GM21367 (cell line): ENCODE results near the gene MAP7.
A peak's percentile ranks its signal among the peaks of the same experiment; 100 is the strongest.

Experiments used
- ATAC-seq: cut with Tn5 transposase; IDR thresholded peaks from one replicate; pipeline ENCODE4 v1.9.1; 2021; ENCODE audit not compliant: unreplicated experiment

The MAP7 gene

GRCh38 chr6:136344420-136344819, 205.8 kb downstream of the MAP7 start:
- no peak for ATAC-seq

DNA sequence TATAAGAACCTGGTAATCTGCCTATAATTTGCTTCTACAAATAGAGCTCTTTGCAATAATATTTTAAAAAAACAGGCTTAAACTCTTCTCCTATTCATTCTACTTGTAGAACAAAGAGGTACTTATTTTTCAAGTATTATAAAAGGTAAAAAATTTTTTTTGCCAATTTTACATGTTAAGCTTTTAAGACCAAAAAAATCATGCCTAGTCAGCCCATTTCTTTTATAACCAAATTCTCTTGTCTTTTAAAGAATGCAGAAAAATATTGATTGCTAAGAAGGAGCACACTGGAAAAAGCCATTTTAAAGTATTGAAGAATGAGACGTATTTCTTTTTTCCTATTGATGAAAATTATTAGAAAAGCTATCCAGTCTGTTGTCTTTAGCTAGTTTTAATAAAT, 206.5 kb downstream of the MAP7 start:
- ATAC-seq = no peak

DNA sequence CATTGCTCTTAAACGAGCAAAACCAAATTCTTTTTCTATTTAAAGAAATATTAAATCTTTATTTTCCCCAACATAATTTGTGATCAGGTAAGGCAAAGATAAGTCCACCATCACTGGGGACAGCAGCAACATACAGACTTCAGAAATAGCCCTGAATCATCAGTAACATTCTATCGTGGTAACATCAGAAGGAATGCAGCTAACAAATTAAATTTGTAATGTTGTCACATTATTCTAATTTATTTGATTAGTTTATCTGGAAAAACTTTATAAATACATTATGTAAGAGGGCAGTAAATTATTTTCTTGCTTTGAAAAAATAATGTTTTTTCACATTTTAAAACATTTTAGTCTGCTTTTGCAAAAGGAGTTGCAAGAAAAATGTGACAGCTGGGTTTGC, 206.9 kb downstream of the MAP7 start:
- ATAC-seq = no peak

- ATAC-seq = no peak
Observed at GRCh38 chr6:136341967-136342366, 208.3 kb downstream of the MAP7 start.

DNA sequence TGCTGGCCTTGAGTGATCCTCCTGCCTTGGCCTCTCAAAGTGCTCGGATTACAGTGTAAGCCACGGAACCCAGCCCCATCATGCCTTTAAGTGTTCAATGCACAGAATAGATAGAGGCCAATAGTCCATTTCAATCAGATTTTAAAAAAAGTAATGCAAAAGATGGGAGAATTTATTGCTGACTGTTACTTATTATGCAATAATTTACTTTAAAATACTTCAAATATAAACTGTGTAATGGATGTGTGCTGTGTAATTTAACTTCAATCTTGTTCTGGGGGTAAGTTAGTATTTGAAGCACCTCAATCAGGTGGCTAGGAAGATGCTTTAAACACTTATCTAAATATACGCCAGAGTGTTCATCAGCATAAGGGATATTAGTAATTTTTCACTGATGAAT, 208.9 kb downstream of the MAP7 start:
- ATAC-seq = no peak

DNA sequence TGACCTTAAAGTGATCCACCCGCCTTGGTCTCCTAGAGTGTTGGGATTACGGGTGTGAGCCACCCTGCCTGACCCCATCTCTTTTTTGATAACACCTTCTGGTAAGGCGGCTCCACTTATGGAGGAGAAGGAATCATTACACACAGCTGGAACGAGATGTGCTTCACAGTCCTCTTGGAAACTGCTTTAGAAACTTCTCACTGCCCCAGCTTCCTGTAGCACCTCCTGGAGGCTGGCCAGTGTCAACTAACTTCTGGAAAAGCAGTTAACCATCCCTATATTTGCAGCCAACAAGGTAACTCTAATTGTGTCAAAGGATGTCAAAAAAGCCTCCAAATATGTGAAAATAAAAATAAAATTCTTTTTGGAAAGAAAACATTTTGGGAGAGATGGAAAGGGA, 211.7 kb downstream of the MAP7 start:
- ATAC-seq = no peak

DNA sequence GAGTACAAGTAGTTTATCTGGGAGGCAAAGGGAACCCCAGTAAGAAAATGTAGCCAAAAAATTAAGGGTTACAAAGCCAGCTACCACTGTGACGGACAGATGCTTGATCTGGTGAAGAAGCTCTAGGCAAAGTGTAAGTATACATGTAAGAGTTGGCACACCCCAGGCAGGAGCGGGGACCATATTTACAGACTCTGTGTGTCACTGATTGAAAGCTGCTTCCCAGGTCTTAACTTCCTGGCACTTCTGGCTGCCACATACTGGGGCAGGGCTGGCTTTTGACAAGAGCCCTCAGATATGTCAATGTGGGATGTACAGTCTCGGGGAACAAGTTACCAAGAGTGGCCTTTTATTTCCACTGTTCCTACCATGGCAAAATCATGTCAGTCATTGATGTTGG, 212.6 kb downstream of the MAP7 start:
- ATAC-seq = no peak

DNA sequence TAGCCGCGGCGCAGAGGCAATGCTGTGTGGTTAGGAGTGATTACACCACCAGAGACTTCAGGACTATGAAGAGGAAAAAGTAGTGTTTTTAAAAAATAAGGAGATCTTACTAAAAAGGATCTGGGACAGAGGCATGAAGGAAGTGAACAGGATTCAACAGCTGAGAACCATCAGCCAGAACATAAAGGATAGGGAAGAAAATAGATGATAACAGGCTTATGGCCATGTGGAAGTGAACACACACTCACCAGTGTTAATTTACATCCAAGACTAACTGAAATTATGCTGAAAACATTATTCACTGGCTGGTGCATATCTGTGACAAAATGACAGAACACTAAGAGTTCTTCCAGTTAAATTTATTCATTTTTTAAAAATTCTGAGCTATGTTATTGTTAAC, 213.1 kb downstream of the MAP7 start:
- no peak for ATAC-seq

DNA sequence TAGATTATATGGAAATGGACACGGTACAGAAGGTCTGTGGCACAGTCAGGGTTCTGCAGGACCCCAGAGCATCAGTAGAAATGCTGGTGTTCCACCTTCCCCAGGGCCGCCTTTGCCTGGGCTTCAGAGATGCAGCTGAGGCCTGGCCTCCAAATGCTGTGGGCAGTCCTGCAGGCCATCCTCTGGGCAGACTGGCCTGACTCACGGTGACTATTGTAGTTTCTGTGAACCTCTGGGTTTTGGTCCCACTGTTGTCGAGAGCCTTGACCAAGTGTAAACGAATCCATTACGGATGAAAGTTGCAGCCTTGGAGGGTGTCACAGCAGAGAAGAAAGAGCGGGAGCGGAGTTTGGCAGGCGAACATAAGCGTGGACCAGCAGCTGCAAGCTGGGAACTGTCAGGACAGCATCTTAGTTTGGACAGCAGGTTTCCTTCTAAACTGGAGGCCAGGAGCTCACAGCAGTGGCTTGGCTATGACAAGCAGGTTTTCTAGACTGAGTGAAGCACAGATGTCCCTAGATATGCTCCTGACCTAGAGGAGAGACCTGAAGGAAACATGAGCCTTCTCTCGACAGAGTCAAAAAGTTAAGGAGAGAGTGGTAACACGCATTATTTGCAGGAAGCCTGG, 214.4 kb downstream of the MAP7 start:
- ATAC-seq = no peak

- ATAC-seq = no peak
Observed at GRCh38 chr6:136334853-136335252, 215.4 kb downstream of the MAP7 start.

DNA sequence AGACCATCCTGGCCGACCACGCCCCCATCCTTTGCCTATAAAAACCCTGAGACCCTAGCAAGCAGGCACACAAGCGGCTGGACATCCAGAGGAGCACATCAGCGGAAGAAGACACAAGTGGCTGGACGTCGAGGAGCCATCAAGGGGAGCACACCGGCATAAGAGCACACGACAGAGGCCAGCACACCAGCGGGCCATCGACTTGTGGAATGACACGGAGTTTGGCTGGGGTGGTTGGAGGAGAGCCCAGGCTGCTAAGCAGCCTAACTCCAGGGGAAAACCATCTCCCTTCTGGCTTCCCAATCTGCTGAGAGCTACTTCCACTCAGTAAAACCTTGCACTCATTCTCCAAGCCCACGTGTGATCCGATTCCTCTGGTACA, 215.8 kb downstream of the MAP7 start:
- no peak for ATAC-seq

GRCh38 chr6:136333824-136334464, 216.3 kb downstream of the MAP7 start:
- no peak for ATAC-seq

DNA sequence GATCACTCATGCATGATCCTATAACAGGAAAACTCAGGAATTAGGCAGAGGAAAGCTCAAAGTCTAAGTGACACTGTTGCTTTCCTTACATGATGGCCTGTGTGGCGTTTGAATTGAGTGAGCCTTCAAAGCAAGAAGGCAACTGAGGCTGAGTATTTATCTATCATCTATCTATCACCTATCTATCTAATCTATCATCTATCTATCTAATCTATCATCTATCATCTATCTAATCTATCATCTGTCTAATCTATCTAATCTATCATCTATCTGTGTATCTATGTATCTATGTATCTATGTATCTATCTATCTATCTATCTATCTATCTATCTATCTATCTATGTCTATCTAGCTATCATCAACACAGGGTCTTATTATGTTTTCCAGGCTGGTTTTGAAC, 218.8 kb downstream of the MAP7 start:
- no peak for ATAC-seq

DNA sequence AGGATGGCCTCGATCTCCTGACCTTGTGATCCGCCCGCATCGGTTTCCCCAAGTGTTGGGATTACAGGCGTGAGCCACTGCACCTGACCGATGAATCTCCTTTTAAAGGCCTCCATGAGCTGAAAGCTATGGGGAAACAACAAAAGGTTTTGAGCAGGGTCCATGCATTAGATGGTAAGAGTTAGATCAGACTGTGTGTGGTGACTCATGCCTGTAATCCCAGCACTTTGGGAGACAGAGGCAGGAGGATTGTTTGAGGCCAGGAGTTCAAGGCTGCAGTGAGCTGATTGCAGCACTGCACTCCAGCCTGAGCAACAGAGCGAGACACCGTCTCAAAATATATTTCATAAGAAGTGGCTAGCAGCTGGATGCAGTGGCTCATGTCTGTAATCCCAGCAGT, 219.6 kb downstream of the MAP7 start:
- no peak for ATAC-seq

- no peak for ATAC-seq
Observed at GRCh38 chr6:136326038-136326553, 224.1 kb downstream of the MAP7 start.

GRCh38 chr6:136324686-136325380, 225.4 kb downstream of the MAP7 start:
- no peak for ATAC-seq

DNA sequence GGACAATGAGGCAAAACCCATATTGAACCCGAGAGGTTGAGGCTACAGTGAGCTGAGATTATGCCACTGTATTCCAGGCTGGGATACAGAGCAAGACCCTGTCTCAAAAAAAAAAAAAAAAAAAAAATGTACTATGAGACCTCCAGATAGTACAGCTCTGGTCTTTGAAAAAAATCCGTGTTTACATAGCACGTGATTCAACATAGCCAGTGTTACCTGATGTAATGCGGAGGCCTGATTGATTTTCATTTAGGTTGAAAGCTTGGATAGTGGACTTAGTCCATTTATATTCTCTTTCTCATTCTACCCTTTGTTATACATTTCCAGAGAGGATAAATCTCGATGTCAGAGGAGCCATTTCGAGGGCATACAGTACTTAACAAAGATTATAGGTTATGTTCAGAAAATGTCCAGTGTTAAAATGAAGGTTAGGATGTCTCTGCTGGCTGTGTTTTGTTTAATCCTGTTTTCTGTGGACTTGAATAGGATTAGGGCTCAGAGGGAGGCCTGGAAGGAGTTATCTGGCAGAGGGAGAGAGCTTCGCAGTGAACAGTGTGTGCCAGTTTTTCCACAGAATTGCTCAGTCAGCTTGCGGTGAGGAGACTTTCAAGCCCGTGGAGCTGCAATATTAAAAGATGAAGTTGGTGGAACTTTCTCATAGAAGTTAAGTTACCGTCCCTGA, 226.7 kb downstream of the MAP7 start:
- no peak for ATAC-seq

GRCh38 chr6:136319732-136320131, 230.5 kb downstream of the MAP7 start:
- no peak for ATAC-seq

DNA sequence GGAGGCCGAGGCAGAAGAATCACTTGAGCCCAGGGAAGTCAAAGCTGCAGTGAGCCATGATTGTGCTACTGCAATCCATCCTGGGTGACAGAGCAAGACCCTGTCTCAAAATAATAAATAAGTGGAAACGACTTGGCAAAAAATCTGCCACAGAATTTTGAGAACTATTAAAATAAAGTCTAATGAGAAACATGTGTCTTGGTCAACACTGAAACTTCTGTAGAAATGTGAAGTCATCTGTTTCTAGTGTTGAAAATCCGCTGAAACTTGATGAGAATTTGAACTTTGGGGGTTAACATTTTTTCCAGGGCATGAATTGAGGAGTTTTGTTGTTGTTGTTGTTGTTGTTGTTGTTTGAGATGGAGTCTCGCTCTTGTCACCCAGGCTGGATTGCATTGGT, 231.5 kb downstream of the MAP7 start:
- ATAC-seq = no peak

GRCh38 chr6:136317971-136318370, 232.3 kb downstream of the MAP7 start:
- no peak for ATAC-seq

DNA sequence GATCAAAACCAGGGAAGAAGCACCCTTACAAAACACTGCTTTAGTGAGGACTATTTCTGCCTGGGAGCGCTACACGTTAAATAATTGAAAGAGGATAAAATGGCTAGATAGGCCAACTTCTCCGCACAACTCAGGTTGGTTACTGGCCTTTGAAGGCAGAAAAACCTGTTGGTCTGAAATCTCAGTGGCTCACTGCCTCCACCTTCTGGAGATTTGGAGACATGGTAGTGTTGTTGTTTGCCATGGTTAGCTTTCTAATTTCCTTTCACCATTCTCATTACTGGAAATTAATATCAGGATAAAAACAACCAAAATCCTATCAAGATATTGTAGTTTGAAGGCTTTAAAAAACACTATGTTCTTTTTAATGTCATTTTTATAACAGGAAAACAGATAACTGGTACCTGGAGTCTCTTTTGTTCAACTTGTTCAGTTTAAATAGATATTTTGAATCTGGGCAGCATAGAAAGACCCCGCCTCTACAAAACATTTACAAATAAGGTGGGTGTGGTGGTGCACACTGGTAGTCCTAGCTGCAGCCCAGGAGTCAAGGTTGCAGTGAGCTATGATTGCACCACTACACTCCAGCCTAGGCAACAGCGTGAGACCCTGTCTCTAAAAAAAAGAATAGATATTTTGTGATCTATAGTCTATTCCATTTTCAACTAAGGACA, 233.1 kb downstream of the MAP7 start:
- ATAC-seq = peak; percentile 82
